Osteoblast (primary cell): ENCODE data around the gene AFF3. TPM values are rescaled to one million over a fixed set of nuclear protein-coding genes. Genes with fewer than 3 reads are reported as not detected.

Experiments used
- DNase-seq: peaks from one replicate; pipeline ENCODE4 v3.0.0; 2011; ENCODE audit warnings: low spot score, mixed read lengths; ENCODE audit not compliant: insufficient read length; ENCODE audit errors: missing footprints
- H2AFZ ChIP-seq: 2 replicates; pipeline ENCODE4 v1.6.0; 2011; ENCODE audit warnings: mild to moderate bottlenecking, low read length
- H3K27ac ChIP-seq: 2 replicates; pipeline ENCODE4 v1.5.1; 2011; ENCODE audit warnings: mild to moderate bottlenecking, low read depth, low read length, moderate library complexity
- H3K27me3 ChIP-seq: 2 replicates; pipeline ENCODE4 v1.6.0; 2012; ENCODE audit warnings: mild to moderate bottlenecking, control low read depth, inconsistent platforms, low read length, moderate library complexity; ENCODE audit not compliant: insufficient read depth
- H3K36me3 ChIP-seq: 2 replicates; pipeline ENCODE4 v1.5.1; 2011; ENCODE audit warnings: mild to moderate bottlenecking, low read length, control low read depth, moderate library complexity; ENCODE audit not compliant: insufficient read depth
- H3K4me1 ChIP-seq: 2 replicates; pipeline ENCODE4 v1.5.1; 2011; ENCODE audit warnings: mild to moderate bottlenecking, low read length, control low read depth, moderate library complexity; ENCODE audit not compliant: insufficient read depth
- H3K4me2 ChIP-seq: 2 replicates; pipeline ENCODE4 v1.6.0; 2011; ENCODE audit warnings: mild to moderate bottlenecking, low read length; ENCODE audit not compliant: insufficient read depth
- H3K4me3 ChIP-seq: fragments of 200-600 bp; sonication (generic); 3 replicates; pipeline ENCODE4 v1.5.1; 2012; ENCODE audit warnings: mild to moderate bottlenecking, low read length, inconsistent platforms; ENCODE audit not compliant: insufficient read depth
- H3K79me2 ChIP-seq: 2 replicates; pipeline ENCODE4 v1.6.0; 2012; ENCODE audit warnings: mild to moderate bottlenecking, low read length, control low read depth, inconsistent platforms; ENCODE audit not compliant: insufficient read depth
- H3K9me3 ChIP-seq: 2 replicates; pipeline ENCODE4 v1.5.1; 2011; ENCODE audit warnings: low read depth, low read length, control low read depth
- H4K20me1 ChIP-seq: 2 replicates; pipeline ENCODE4 v1.6.0; 2012; ENCODE audit warnings: mild to moderate bottlenecking, low read length, control low read depth; ENCODE audit not compliant: insufficient read depth
- CTCF ChIP-seq: IDR thresholded peaks from 2 replicates; pipeline ENCODE4 v1.5.1; 2011; ENCODE audit warnings: mild to moderate bottlenecking, low read depth, low read length, moderate library complexity; ENCODE audit errors: extremely low read depth
- total RNA-seq: library from RNA; depleted of rRNA; stranded (reverse); fragments of >200 nt; gene quantifications from 2 replicates; pipeline ENCODE4 v1.2.3, GENCODE V29; 2012

Gene AFF3
- total RNA-seq, 1 donor: 4.3 TPM

- DNase-seq: no peak
- no peak overlapping the region for H2AFZ ChIP-seq
- no peaks in the 10 kb centered on the region for H3K9me3 ChIP-seq
- no peaks in the 10 kb centered on the region for H4K20me1 ChIP-seq
- no peaks in the 10 kb centered on the region for H3K79me2 ChIP-seq
- no peak overlapping the region for H3K4me2 ChIP-seq
- H3K27me3 ChIP-seq: peaks cover 3% of the 10 kb centered on the region
- no peak for TF ChIP-seq CTCF
- H3K4me3 ChIP-seq: no peak overlapping the region
- H3K4me1 ChIP-seq: no peaks in the 10 kb centered on the region
- H3K36me3 ChIP-seq: no peaks in the 10 kb centered on the region
- H3K27ac ChIP-seq: no peak overlapping the region
Observed at GRCh38 chr2:99784946-99785345, 357.4 kb downstream of the AFF3 start.

- DNase-seq: no peak
- no peak for TF ChIP-seq CTCF
- no peak overlapping the region for H3K4me2 ChIP-seq
- no peak overlapping the region for H2AFZ ChIP-seq
- no peak overlapping the region for H3K4me3 ChIP-seq
- H3K27ac ChIP-seq: no peak overlapping the region
- H3K9me3 ChIP-seq: no peaks in the 10 kb centered on the region
- no peaks in the 10 kb centered on the region for H3K36me3 ChIP-seq
- no peaks in the 10 kb centered on the region for H3K4me1 ChIP-seq
- no peaks in the 10 kb centered on the region for H3K79me2 ChIP-seq
- peaks cover 3% of the 10 kb centered on the region for H3K27me3 ChIP-seq
- H4K20me1 ChIP-seq: no peaks in the 10 kb centered on the region
Observed at GRCh38 chr2:99784282-99784681, 358.1 kb downstream of the AFF3 start.

- H3K4me1 ChIP-seq: peaks cover 8% of the 10 kb centered on the region
- peaks cover 3% of the 10 kb centered on the region for H3K27me3 ChIP-seq
- no peak overlapping the region for H3K4me3 ChIP-seq
- H3K27ac ChIP-seq: no peak overlapping the region
- no peaks in the 10 kb centered on the region for H3K9me3 ChIP-seq
- H3K36me3 ChIP-seq: no peaks in the 10 kb centered on the region
- no peak for DNase-seq
- H4K20me1 ChIP-seq: no peaks in the 10 kb centered on the region
- no peaks in the 10 kb centered on the region for H3K79me2 ChIP-seq
- no peak overlapping the region for H3K4me2 ChIP-seq
- no peak overlapping the region for H2AFZ ChIP-seq
- TF ChIP-seq CTCF: no peak
Observed at GRCh38 chr2:99780276-99780675, 362.1 kb downstream of the AFF3 start.

- no peak overlapping the region for H3K4me3 ChIP-seq
- H3K27ac ChIP-seq: no peak overlapping the region
- TF ChIP-seq CTCF: no peak
- H4K20me1 ChIP-seq: no peaks in the 10 kb centered on the region
- no peaks in the 10 kb centered on the region for H3K36me3 ChIP-seq
- H3K9me3 ChIP-seq: no peaks in the 10 kb centered on the region
- no peak overlapping the region for H2AFZ ChIP-seq
- no peak overlapping the region for H3K4me2 ChIP-seq
- H3K27me3 ChIP-seq: peaks cover 3% of the 10 kb centered on the region
- H3K4me1 ChIP-seq: peaks cover 8% of the 10 kb centered on the region
- no peak for DNase-seq
- H3K79me2 ChIP-seq: no peaks in the 10 kb centered on the region
Observed at GRCh38 chr2:99779276-99779675, 363.1 kb downstream of the AFF3 start.
